ENCODE data around the gene KCNQ2. TPM values are rescaled to one million over a fixed set of nuclear protein-coding genes. Genes with fewer than 3 reads are reported as not detected.

KCNQ2 gene
- total RNA-seq, 1 donor from 2014 or later: not detected

GRCh38 chr20:63491635-63492230, 19.3 kb upstream of the KCNQ2 start:
- Mint-ChIP-seq H3K36me3 (ENCODE audit: low read depth) (no peaks in the 10 kb centered on the region), H3K27ac (no peak overlapping the region), H3K4me1 (ENCODE audit: low read depth) (no peaks in the 10 kb centered on the region), H3K27me3 (ENCODE audit: insufficient read depth) (peaks cover 11% of the 10 kb centered on the region), H3K4me3 (no peak overlapping the region), H3K9me3 (peaks cover 5% of the 10 kb centered on the region)
- intact Hi-C loops (cut with micrococcal nuclease): no loop called here
- DNase-seq (ENCODE audit: low spot score): no peak

- Mint-ChIP-seq H3K4me1 (ENCODE audit: low read depth) (no peaks in the 10 kb centered on the region), H3K4me3 (no peak overlapping the region), H3K9me3 (peaks cover 5% of the 10 kb centered on the region), H3K36me3 (ENCODE audit: low read depth) (no peaks in the 10 kb centered on the region), H3K27me3 (ENCODE audit: insufficient read depth) (peaks cover 8% of the 10 kb centered on the region), H3K27ac (no peak overlapping the region)
- intact Hi-C loops (cut with micrococcal nuclease): no loop called here
- DNase-seq (ENCODE audit: low spot score): no peak
Observed at GRCh38 chr20:63491078-63491477, 18.6 kb upstream of the KCNQ2 start.

- intact Hi-C loops (cut with micrococcal nuclease): no loop called here
Observed at GRCh38 chr20:63490416-63490815, 18.0 kb upstream of the KCNQ2 start.

GRCh38 chr20:63488315-63489251, 16.1 kb upstream of the KCNQ2 start:
- Mint-ChIP-seq H3K36me3 (ENCODE audit: low read depth) (no peaks in the 10 kb centered on the region), H3K4me1 (ENCODE audit: low read depth) (no peaks in the 10 kb centered on the region), H3K4me3 (no peak overlapping the region), H3K9me3 (peaks cover 5% of the 10 kb centered on the region), H3K27ac (no peak overlapping the region), H3K27me3 (ENCODE audit: insufficient read depth) (peaks cover 8% of the 10 kb centered on the region)
- no peak for DNase-seq (ENCODE audit: low spot score)
- intact Hi-C loops (cut with micrococcal nuclease): no loop called here

More at GRCh38 chr20:63490416-63490815, 18.0 kb upstream of the KCNQ2 start:
- DNase-seq (ENCODE audit: low spot score): no peak
- Mint-ChIP-seq H3K9me3 (peaks cover 5% of the 10 kb centered on the region), H3K4me1 (ENCODE audit: low read depth) (no peaks in the 10 kb centered on the region), H3K4me3 (no peak overlapping the region), H3K27ac (no peak overlapping the region), H3K27me3 (ENCODE audit: insufficient read depth) (peaks cover 8% of the 10 kb centered on the region), H3K36me3 (ENCODE audit: low read depth) (no peaks in the 10 kb centered on the region)

- intact Hi-C loops (cut with micrococcal nuclease): no loop called here
- Mint-ChIP-seq H3K27me3 (ENCODE audit: insufficient read depth) (peaks cover 8% of the 10 kb centered on the region), H3K4me1 (ENCODE audit: low read depth) (no peaks in the 10 kb centered on the region), H3K9me3 (peaks cover 5% of the 10 kb centered on the region), H3K36me3 (ENCODE audit: low read depth) (no peaks in the 10 kb centered on the region), H3K4me3 (no peak overlapping the region), H3K27ac (no peak overlapping the region)
- DNase-seq (ENCODE audit: low spot score): no peak
Observed at GRCh38 chr20:63487781-63488241, 15.4 kb upstream of the KCNQ2 start.

GRCh38 chr20:63487116-63487764, 14.8 kb upstream of the KCNQ2 start:
- Mint-ChIP-seq H3K27ac (no peak overlapping the region), H3K4me3 (no peak overlapping the region), H3K9me3 (peaks cover 2% of the 10 kb centered on the region), H3K36me3 (ENCODE audit: low read depth) (no peaks in the 10 kb centered on the region), H3K27me3 (ENCODE audit: insufficient read depth) (peaks cover 8% of the 10 kb centered on the region), H3K4me1 (ENCODE audit: low read depth) (no peaks in the 10 kb centered on the region)
- no peak for DNase-seq (ENCODE audit: low spot score)
- intact Hi-C loops (cut with micrococcal nuclease): no loop called here

- Mint-ChIP-seq H3K4me3 (no peak overlapping the region), H3K36me3 (ENCODE audit: low read depth) (no peaks in the 10 kb centered on the region), H3K27me3 (ENCODE audit: insufficient read depth) (peaks cover 7% of the 10 kb centered on the region), H3K27ac (no peak overlapping the region), H3K4me1 (ENCODE audit: low read depth) (no peaks in the 10 kb centered on the region), H3K9me3 (no peaks in the 10 kb centered on the region)
- intact Hi-C loops (cut with micrococcal nuclease): no loop called here
- DNase-seq (ENCODE audit: low spot score): no peak
Observed at GRCh38 chr20:63486300-63486855, 13.9 kb upstream of the KCNQ2 start.

- H3K4me1 Mint-ChIP-seq (ENCODE audit: low read depth): no peaks in the 10 kb centered on the region
- no peaks in the 10 kb centered on the region for H3K36me3 Mint-ChIP-seq (ENCODE audit: low read depth)
- no peak overlapping the region for H3K27ac Mint-ChIP-seq
- H3K27me3 Mint-ChIP-seq (ENCODE audit: insufficient read depth): peaks cover 10% of the 10 kb centered on the region
- intact Hi-C loops (cut with micrococcal nuclease): no loop called here
- no peaks in the 10 kb centered on the region for H3K9me3 Mint-ChIP-seq
- H3K4me3 Mint-ChIP-seq: no peak overlapping the region
- no peak for DNase-seq (ENCODE audit: low spot score)
Observed at GRCh38 chr20:63484651-63485403, 12.4 kb upstream of the KCNQ2 start.

- no peaks in the 10 kb centered on the region for H3K9me3 Mint-ChIP-seq
- no peaks in the 10 kb centered on the region for H3K4me1 Mint-ChIP-seq (ENCODE audit: low read depth)
- no peak for DNase-seq (ENCODE audit: low spot score)
- H3K27me3 Mint-ChIP-seq (ENCODE audit: insufficient read depth): peaks cover 9% of the 10 kb centered on the region
- intact Hi-C loops (cut with micrococcal nuclease): no loop called here
- H3K36me3 Mint-ChIP-seq (ENCODE audit: low read depth): no peaks in the 10 kb centered on the region
- H3K4me3 Mint-ChIP-seq: no peak overlapping the region
- no peak overlapping the region for H3K27ac Mint-ChIP-seq
Observed at GRCh38 chr20:63484236-63484635, 11.8 kb upstream of the KCNQ2 start.

GRCh38 chr20:63483834-63484233, 11.4 kb upstream of the KCNQ2 start:
- H3K27me3 Mint-ChIP-seq (ENCODE audit: insufficient read depth): peaks cover 9% of the 10 kb centered on the region
- DNase-seq (ENCODE audit: low spot score): no peak
- no peaks in the 10 kb centered on the region for H3K4me1 Mint-ChIP-seq (ENCODE audit: low read depth)
- no peak overlapping the region for H3K4me3 Mint-ChIP-seq
- no peaks in the 10 kb centered on the region for H3K9me3 Mint-ChIP-seq
- no peak overlapping the region for H3K27ac Mint-ChIP-seq
- no peaks in the 10 kb centered on the region for H3K36me3 Mint-ChIP-seq (ENCODE audit: low read depth)
- intact Hi-C loops (cut with micrococcal nuclease): no loop called here

- Mint-ChIP-seq H3K27me3 (ENCODE audit: insufficient read depth) (peaks cover 13% of the 10 kb centered on the region), H3K4me1 (ENCODE audit: low read depth) (no peaks in the 10 kb centered on the region), H3K9me3 (no peaks in the 10 kb centered on the region), H3K27ac (no peak overlapping the region), H3K4me3 (no peak overlapping the region), H3K36me3 (ENCODE audit: low read depth) (no peaks in the 10 kb centered on the region)
- no peak for DNase-seq (ENCODE audit: low spot score)
- intact Hi-C loops (cut with micrococcal nuclease): no loop called here
Observed at GRCh38 chr20:63482021-63482587, 9.6 kb upstream of the KCNQ2 start.

GRCh38 chr20:63481503-63481902, 9.0 kb upstream of the KCNQ2 start:
- H3K4me1 Mint-ChIP-seq (ENCODE audit: low read depth): no peaks in the 10 kb centered on the region
- no peak overlapping the region for H3K27ac Mint-ChIP-seq
- no peaks in the 10 kb centered on the region for H3K9me3 Mint-ChIP-seq
- DNase-seq (ENCODE audit: low spot score): no peak
- intact Hi-C loops (cut with micrococcal nuclease): no loop called here
- no peaks in the 10 kb centered on the region for H3K36me3 Mint-ChIP-seq (ENCODE audit: low read depth)
- H3K4me3 Mint-ChIP-seq: no peak overlapping the region
- peaks cover 13% of the 10 kb centered on the region for H3K27me3 Mint-ChIP-seq (ENCODE audit: insufficient read depth)

All from activated T-helper 1 cell treated with anti-CD3 and anti-CD28 coated beads, Interleukin-12 subunit alpha, Interleukin-12 subunit beta, Interleukin-2, Interleukin-4 antibody, amounts not matched to agents 30 ng/mL and 10 ng/mL and 1 ng/mL, durations not matched to agents 14 hours and 24 hours and 36 hours (primary cell).